ENCODE data around the gene DDX51. TPM values are rescaled to one million over a fixed set of nuclear protein-coding genes. Genes with fewer than 3 reads are reported as not detected.

DDX51 gene
- total and polyA plus RNA-seq, 2 of the 13 experiments (the other 11 are each of a cell fraction or from before 2014, with no cell fraction given) = 10.1 TPM

DNA sequence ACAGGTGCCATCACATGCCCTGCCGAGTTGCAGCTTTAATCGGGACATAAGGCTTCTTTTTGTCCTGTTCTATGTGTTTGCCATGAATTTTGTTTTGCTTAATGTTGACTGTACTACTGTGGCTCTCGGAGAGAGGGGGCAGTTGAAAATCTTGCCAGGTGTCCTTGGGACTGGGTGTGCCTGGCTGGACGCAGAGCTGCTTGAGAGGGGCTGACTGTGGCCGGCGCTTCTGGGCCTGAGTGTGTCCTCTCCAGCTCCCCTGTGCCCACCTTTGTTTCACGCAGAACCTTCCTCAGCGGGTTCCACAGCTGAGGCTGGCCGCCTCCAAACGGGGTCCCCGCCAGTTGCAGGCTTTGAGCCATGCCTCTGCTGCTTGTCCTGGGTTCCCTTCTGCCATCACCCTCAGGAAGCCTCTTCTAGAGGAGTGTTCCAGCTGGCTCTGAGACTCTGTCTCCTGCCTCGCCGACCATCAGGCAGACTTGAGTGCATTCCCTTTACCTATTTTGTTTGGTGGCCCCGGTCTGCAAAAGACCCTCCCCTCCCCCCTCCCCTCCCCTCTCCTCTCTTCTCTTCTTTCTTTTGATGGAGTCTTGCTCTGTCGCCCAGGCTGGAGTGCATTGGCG lies 49.7 kb downstream of the DDX51 start (continued):
- no peak for TF ChIP-seq ZNF441 (CRISPR knock-in tag; IDR thresholded peaks at IDR 0.05; ENCODE audit: borderline replicate concordance)
- TF ChIP-seq PCBP2 (optimal IDR thresholded peaks at IDR 0.05; ENCODE audit: low read depth, low read length, poor library complexity, severe bottlenecking) = peak; percentile 59
- TF ChIP-seq, protein P1, sequence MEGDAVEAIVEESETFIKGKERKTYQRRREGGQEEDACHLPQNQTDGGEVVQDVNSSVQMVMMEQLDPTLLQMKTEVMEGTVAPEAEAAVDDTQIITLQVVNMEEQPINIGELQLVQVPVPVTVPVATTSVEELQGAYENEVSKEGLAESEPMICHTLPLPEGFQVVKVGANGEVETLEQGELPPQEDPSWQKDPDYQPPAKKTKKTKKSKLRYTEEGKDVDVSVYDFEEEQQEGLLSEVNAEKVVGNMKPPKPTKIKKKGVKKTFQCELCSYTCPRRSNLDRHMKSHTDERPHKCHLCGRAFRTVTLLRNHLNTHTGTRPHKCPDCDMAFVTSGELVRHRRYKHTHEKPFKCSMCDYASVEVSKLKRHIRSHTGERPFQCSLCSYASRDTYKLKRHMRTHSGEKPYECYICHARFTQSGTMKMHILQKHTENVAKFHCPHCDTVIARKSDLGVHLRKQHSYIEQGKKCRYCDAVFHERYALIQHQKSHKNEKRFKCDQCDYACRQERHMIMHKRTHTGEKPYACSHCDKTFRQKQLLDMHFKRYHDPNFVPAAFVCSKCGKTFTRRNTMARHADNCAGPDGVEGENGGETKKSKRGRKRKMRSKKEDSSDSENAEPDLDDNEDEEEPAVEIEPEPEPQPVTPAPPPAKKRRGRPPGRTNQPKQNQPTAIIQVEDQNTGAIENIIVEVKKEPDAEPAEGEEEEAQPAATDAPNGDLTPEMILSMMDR (CRISPR knock-in tag; IDR thresholded peaks at IDR 0.05) = no peak
- TF ChIP-seq, protein P2, sequence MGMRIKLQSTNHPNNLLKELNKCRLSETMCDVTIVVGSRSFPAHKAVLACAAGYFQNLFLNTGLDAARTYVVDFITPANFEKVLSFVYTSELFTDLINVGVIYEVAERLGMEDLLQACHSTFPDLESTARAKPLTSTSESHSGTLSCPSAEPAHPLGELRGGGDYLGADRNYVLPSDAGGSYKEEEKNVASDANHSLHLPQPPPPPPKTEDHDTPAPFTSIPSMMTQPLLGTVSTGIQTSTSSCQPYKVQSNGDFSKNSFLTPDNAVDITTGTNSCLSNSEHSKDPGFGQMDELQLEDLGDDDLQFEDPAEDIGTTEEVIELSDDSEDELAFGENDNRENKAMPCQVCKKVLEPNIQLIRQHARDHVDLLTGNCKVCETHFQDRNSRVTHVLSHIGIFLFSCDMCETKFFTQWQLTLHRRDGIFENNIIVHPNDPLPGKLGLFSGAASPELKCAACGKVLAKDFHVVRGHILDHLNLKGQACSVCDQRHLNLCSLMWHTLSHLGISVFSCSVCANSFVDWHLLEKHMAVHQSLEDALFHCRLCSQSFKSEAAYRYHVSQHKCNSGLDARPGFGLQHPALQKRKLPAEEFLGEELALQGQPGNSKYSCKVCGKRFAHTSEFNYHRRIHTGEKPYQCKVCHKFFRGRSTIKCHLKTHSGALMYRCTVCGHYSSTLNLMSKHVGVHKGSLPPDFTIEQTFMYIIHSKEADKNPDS (CRISPR knock-in tag; IDR thresholded peaks at IDR 0.05) = no peak
- no peak for TF ChIP-seq ZNF101 (CRISPR knock-in tag; IDR thresholded peaks at IDR 0.05; ENCODE audit: borderline replicate concordance, low read depth)
- TF ChIP-seq, protein P3, sequence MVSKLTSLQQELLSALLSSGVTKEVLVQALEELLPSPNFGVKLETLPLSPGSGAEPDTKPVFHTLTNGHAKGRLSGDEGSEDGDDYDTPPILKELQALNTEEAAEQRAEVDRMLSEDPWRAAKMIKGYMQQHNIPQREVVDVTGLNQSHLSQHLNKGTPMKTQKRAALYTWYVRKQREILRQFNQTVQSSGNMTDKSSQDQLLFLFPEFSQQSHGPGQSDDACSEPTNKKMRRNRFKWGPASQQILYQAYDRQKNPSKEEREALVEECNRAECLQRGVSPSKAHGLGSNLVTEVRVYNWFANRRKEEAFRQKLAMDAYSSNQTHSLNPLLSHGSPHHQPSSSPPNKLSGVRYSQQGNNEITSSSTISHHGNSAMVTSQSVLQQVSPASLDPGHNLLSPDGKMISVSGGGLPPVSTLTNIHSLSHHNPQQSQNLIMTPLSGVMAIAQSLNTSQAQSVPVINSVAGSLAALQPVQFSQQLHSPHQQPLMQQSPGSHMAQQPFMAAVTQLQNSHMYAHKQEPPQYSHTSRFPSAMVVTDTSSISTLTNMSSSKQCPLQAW (CRISPR knock-in tag; IDR thresholded peaks at IDR 0.05) = no peak
- no peak for TF ChIP-seq SNAI1 (CRISPR knock-in tag; IDR thresholded peaks at IDR 0.05; ENCODE audit: borderline replicate concordance)
- TF ChIP-seq EZH2 (conservative IDR thresholded peaks at IDR 0.05; ENCODE audit: low read depth, low read length) = no peak
